Subcutaneous adipose tissue (tissue), 4 donors: Measurements from ENCODE around the gene ELAPOR2. TPM values are rescaled to one million over a fixed set of nuclear protein-coding genes. Genes with fewer than 3 reads are reported as not detected.

ENCODE experiments used
- total RNA-seq, 4 donors: library from RNA; depleted of rRNA; stranded (reverse); fragments of >200 nt; gene quantifications; one replicate each; pipeline ENCODE4 v1.1.0, GENCODE V29; 2016
- TF ChIP-seq, protein P1 (sequence below): fragments of 450-650 bp; IDR thresholded peaks from one replicate; pipeline ENCODE4 v1.5.1; 2016; ENCODE audit warnings: low read depth, mild to moderate bottlenecking, control low read depth, antibody characterized with exemption, moderate library complexity

ELAPOR2 gene, protein sequence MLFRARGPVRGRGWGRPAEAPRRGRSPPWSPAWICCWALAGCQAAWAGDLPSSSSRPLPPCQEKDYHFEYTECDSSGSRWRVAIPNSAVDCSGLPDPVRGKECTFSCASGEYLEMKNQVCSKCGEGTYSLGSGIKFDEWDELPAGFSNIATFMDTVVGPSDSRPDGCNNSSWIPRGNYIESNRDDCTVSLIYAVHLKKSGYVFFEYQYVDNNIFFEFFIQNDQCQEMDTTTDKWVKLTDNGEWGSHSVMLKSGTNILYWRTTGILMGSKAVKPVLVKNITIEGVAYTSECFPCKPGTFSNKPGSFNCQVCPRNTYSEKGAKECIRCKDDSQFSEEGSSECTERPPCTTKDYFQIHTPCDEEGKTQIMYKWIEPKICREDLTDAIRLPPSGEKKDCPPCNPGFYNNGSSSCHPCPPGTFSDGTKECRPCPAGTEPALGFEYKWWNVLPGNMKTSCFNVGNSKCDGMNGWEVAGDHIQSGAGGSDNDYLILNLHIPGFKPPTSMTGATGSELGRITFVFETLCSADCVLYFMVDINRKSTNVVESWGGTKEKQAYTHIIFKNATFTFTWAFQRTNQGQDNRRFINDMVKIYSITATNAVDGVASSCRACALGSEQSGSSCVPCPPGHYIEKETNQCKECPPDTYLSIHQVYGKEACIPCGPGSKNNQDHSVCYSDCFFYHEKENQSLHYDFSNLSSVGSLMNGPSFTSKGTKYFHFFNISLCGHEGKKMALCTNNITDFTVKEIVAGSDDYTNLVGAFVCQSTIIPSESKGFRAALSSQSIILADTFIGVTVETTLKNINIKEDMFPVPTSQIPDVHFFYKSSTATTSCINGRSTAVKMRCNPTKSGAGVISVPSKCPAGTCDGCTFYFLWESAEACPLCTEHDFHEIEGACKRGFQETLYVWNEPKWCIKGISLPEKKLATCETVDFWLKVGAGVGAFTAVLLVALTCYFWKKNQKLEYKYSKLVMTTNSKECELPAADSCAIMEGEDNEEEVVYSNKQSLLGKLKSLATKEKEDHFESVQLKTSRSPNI
- total RNA-seq, result 10 to 100 TPM; 20.4 to 29.5 (median 26.4) TPM

DNA sequence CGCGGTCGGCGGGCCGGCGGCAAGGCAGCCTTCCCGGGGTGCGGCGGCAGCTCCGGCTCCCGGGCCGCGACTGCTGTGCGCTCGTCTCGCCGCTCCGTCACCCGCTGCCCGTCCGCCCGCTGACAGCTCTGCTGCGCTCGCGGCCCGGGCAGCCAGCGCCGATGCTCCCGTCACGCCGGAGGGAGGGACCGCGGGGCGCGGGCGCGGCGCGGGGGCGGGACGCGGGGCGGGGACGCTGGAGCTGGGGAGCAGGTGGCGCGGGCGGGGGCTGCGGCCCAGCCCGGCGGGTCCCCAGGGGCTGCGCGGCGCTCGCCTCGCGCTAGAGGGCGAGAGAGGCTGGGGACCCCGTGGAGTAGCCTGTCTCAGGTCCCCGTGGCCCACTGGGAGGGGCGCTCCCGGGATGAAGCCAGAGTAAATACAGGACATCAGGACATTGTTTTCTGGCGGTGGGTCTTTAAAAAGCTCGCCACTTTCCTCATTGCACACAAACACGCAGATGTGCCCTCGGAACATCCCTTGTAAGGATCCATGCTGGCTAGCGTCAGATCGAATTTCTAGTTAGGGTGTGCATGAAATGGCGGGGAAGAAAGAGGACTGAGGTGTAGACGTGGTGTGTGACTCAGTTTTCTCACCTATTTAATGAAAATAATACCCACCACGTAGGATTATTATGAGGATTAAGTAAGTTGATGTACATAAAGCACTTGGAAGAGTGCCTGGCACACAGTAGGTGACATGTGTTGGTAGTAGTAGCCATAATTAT lies at the start of gene ELAPOR2:
Gene ELAPOR2, minus strand, starts transcription at position 130 of the 763 bp plus-strand sequence. CDS start 141 bp downstream, outside the sequence.
- TF ChIP-seq, protein P1, sequence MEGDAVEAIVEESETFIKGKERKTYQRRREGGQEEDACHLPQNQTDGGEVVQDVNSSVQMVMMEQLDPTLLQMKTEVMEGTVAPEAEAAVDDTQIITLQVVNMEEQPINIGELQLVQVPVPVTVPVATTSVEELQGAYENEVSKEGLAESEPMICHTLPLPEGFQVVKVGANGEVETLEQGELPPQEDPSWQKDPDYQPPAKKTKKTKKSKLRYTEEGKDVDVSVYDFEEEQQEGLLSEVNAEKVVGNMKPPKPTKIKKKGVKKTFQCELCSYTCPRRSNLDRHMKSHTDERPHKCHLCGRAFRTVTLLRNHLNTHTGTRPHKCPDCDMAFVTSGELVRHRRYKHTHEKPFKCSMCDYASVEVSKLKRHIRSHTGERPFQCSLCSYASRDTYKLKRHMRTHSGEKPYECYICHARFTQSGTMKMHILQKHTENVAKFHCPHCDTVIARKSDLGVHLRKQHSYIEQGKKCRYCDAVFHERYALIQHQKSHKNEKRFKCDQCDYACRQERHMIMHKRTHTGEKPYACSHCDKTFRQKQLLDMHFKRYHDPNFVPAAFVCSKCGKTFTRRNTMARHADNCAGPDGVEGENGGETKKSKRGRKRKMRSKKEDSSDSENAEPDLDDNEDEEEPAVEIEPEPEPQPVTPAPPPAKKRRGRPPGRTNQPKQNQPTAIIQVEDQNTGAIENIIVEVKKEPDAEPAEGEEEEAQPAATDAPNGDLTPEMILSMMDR, result no peak

DNA sequence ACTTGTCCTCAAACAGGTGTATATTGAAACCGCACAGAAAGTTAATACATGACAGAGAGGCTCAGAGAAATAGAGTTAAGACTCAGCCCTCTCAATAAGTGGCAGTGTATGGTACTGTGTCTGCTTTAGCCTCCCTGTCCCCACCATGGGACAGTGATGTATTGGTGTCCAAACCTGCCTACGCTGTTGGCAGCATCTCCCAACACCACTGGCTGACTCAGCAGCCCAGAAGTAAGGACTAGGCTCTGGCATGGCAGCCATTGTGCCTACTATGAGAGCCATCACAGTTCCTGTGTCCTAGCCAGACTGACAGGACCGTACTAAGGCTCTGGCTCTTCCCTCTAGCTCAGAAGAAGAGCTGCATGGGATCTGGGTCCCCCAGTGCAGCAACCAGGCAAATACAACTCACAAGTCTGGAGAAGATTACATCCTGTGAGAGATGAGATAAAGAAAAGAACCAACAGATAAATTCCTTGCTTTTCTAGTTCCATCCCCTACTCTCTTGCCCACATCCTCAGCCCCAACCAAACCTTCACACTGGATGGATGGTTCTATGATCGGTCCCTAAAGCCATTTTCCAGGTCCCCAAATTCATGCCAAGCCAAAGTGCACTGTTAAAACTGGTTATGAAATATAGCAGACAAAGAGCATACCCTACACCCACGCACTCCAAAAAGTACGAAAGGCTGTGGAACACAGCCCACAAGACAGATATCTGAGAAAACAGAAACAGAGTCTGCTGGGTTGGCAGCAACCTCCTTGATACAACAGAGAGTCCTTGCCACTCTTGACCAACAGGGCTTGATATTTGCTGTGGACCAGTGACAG lies 48.7 kb upstream of the ELAPOR2 start:
- TF ChIP-seq, protein P1, result no peak

DNA sequence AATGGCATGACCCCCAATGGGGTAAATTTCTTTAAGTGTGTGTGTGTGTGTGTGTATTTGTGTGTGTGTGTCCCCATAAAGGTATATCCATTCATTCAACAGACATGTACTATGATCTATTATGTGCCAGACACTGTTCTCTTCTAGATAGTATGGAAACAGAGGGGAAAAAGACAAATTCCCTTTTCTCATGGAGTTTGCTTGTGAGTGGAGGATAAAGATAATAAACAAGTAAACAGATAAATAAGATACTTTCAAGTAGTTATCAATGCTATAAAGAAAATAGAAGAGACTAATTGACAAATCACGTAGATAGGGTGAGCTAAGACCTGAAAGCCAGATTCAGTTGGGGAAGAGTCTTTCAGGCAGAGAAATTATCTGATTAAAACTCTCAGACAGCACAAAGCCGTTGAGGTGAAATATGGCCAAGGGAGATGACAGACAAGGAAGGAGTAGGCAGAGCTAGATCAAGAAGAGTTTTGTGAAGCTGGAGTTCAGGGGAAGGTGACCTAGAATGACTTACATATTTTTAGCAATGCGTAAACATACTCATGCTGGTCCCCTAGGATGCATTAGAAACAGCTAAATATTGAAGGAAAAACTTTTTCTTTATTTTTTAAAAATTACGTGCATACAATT lies 47.6 kb upstream of the ELAPOR2 start:
- TF ChIP-seq, protein P1, result no peak

DNA sequence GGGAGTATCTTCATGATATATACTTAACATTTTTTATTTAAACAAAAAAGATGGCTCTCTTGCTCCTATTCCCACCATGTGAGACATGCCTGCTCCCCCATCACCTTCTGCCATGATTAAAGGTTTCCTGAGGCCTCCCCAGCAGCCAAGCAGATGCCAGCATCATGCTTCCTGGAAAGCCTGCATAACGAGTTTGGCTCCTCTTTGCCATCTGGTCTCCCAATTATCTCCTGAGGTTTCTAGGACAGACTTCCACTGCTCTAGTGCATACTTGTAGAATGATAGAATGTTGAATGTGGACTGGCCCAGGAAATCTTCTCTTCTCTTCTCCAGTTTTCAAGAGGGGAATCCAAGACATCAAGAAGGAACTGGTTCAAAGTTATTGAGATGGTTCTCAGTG lies 45.9 kb upstream of the ELAPOR2 start:
- TF ChIP-seq, protein P1, result no peak

DNA sequence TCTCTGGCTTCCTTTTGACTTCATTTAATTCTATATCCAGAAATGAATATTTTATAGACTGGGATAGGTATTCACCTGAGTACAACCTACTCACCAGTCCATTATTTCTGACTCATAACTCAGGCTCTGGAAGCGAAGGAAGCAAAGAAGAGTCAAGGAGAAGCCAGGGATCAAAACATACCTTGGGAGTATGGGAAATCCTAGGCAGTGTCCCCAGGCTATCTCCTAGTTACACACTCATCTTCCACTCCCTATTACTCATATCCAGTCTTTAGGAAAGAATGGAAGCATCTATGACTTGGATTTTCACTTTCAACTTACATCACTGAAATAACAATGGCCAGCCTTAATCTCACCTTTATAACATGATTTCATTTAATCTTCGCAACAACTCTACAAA lies 40.9 kb upstream of the ELAPOR2 start:
- TF ChIP-seq, protein P1, result no peak

DNA sequence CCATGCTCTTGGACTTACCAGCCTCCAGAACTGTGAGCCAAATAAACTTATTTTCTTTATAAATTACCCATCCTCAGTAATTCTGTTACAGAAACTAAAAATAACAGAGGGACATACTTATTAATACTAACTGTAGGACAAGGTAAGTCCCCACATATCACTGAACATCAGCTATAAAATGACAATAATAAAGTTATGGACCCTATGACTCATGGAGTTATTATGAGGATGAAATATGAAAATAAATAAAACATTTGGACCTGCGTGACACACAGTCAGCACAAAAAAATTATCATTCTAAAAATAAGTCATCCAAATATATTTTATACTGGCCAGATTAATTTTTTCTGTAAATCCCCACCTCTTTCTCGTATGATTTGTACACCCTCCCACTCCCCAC lies 34.9 kb upstream of the ELAPOR2 start:
- TF ChIP-seq, protein P1, result no peak
